Endothelial cell of umbilical vein (primary cell): Measurements from ENCODE around the gene SEC61G. TPM values are rescaled to one million over a fixed set of nuclear protein-coding genes. Genes with fewer than 3 reads are reported as not detected.
A peak's percentile ranks its signal among the peaks of the same experiment; 100 is the strongest.

Source experiments
- BruUV-seq: library from RNA; stranded (reverse); fragments of 400-500 nt; replicated peaks from 2 replicates; lab custom pipeline; 2021; lab: Mats Ljungman, UMichigan
- CTCF ChIA-PET: fragments of 300-600, 350-600 bp; sonication (Branson Sonifier 250); formaldehyde crosslinking; loops from one replicate; lab custom pipeline; 2021; ENCODE audit warnings: antibody characterized with exemption, inconsistent platforms; lab: Charles Lee
- POLR2A ChIA-PET: fragments of 300-600, 350-600 bp; sonication (Branson Sonifier 250); formaldehyde crosslinking; loops from one replicate; lab custom pipeline; 2021; ENCODE audit warnings: antibody characterized with exemption, inconsistent platforms; lab: Charles Lee
- DNase-seq: peaks from one replicate; pipeline ENCODE4 v3.0.0-alpha.2; 2011; ENCODE audit warnings: low read depth, low spot score
- FAIRE-seq: peaks from 2 replicates; lab custom pipeline; 2011; peaks lifted over from hg19 to GRCh38; lab: Jason Lieb, UNC
- H2AFZ ChIP-seq: 2 replicates; pipeline ENCODE4 v1.6.0; 2012; ENCODE audit warnings: low read depth, low read length, control low read depth, inconsistent platforms
- H3K27ac ChIP-seq: 2 replicates; pipeline ENCODE4 v1.5.1; 2011; ENCODE audit warnings: low read depth, mild to moderate bottlenecking, control low read depth, low read length, moderate library complexity; ENCODE audit not compliant: insufficient read depth
- H3K27me3 ChIP-seq, 2 experiments: 2 replicates each; pipeline versions ENCODE4 v1.6.0 to v1.6.1; 2011; ENCODE audit warnings: low read length in 2 of 2, mixed read lengths in 1 of 2; ENCODE audit not compliant: control insufficient read depth in 2 of 2, insufficient read depth in 2 of 2
- H3K36me3 ChIP-seq, 2 experiments: 2 replicates in 1 of 2; 3 replicates in 1 of 2; pipeline ENCODE4 v1.5.1; 2011; ENCODE audit warnings: low read length in 2 of 2, mild to moderate bottlenecking in 1 of 2, moderate library complexity in 1 of 2; ENCODE audit not compliant: control insufficient read depth in 2 of 2, insufficient read depth in 2 of 2; ENCODE audit errors: extremely low read depth in 1 of 2
- H3K4me1 ChIP-seq: 3 replicates; pipeline ENCODE4 v1.5.1; 2011; ENCODE audit warnings: mild to moderate bottlenecking, low read length; ENCODE audit not compliant: control insufficient read depth, insufficient read depth; ENCODE audit errors: extremely low read depth
- H3K4me2 ChIP-seq: 2 replicates; pipeline ENCODE4 v1.6.1; 2011; ENCODE audit warnings: low read length, control low read depth, mixed read lengths; ENCODE audit not compliant: insufficient read depth
- H3K4me3 ChIP-seq, 3 experiments: fragments of 200-600 bp in 1 of 3; sonication (generic), shearing (Covaris generic) in 1 of 3; replicated peaks in 1 of 3; 2 replicates each; pipeline ENCODE4 v1.5.1; 2011 to 2016; ENCODE audit warnings: control low read depth in 3 of 3, low read length in 3 of 3, mild to moderate bottlenecking in 2 of 3, inconsistent platforms in 1 of 3, low read depth in 1 of 3, moderate library complexity in 1 of 3; ENCODE audit not compliant: insufficient read depth in 1 of 3
- H3K79me2 ChIP-seq: 2 replicates; pipeline ENCODE4 v1.6.0; 2012; ENCODE audit warnings: low read length, inconsistent platforms; ENCODE audit not compliant: control insufficient read depth, insufficient read depth
- H3K9ac ChIP-seq: replicated peaks from 2 replicates; pipeline ENCODE3; 2011; ENCODE audit warnings: low read length, control low read depth; ENCODE audit not compliant: insufficient read depth; ENCODE audit errors: extremely low read depth
- H3K9me1 ChIP-seq: replicated peaks from 3 replicates; pipeline ENCODE4 v1.6.0; 2011; ENCODE audit warnings: mild to moderate bottlenecking, low read length; ENCODE audit not compliant: control insufficient read depth, insufficient read depth; ENCODE audit errors: extremely low read depth
- H3K9me3 ChIP-seq: replicated peaks from 2 replicates; pipeline ENCODE4 v1.5.1; 2012; ENCODE audit warnings: low read length, inconsistent platforms; ENCODE audit not compliant: control insufficient read depth, insufficient read depth
- H4K20me1 ChIP-seq: replicated peaks from 2 replicates; pipeline ENCODE3; 2011; ENCODE audit warnings: mild to moderate bottlenecking, low read length; ENCODE audit not compliant: control insufficient read depth, insufficient read depth; ENCODE audit errors: extremely low read depth
- CTCF ChIP-seq, 2 donors: IDR thresholded peaks; 1 replicate in 1 of 2; 2 replicates in 1 of 2; pipeline ENCODE4 v1.5.1; 2011; ENCODE audit warnings: low read length in 2 of 2, mild to moderate bottlenecking in 2 of 2, moderate library complexity in 2 of 2, control low read depth in 1 of 2, inconsistent platforms in 1 of 2, low read depth in 1 of 2; ENCODE audit not compliant: insufficient read depth in 1 of 2; ENCODE audit errors: extremely low read depth in 1 of 2
- EZH2 ChIP-seq: IDR thresholded peaks from 2 replicates; pipeline ENCODE4 v1.6.1; 2012; ENCODE audit warnings: borderline replicate concordance, low read depth, mild to moderate bottlenecking, moderate library complexity, low read length, inconsistent platforms; ENCODE audit not compliant: severe bottlenecking
- FOS ChIP-seq: IDR thresholded peaks from 2 replicates; pipeline ENCODE4 v1.6.1; 2011; ENCODE audit warnings: mild to moderate bottlenecking, low read length, moderate library complexity, borderline replicate concordance; ENCODE audit not compliant: insufficient read depth
- GATA2 ChIP-seq: IDR thresholded peaks from 2 replicates; pipeline ENCODE4 v1.7.0; 2011; ENCODE audit warnings: low read depth, mild to moderate bottlenecking, moderate library complexity, mixed read lengths, low read length; ENCODE audit not compliant: insufficient read length, insufficient read depth
- JUN ChIP-seq: IDR thresholded peaks from 2 replicates; pipeline ENCODE4 v1.6.1; 2011; ENCODE audit warnings: borderline replicate concordance, low read depth; ENCODE audit not compliant: insufficient read length, insufficient read depth
- MAX ChIP-seq: IDR thresholded peaks from 2 replicates; pipeline ENCODE4 v1.6.1; 2011; ENCODE audit not compliant: insufficient read depth, insufficient read length
- MYC ChIP-seq: IDR thresholded peaks from one replicate; pipeline ENCODE4 v1.6.1; 2011; ENCODE audit warnings: mild to moderate bottlenecking, low read depth, low read length
- POLR2A ChIP-seq: IDR thresholded peaks from 2 replicates; pipeline ENCODE4 v1.6.1; 2012; ENCODE audit warnings: low read depth, mild to moderate bottlenecking, control low read depth, low read length
- POLR2AphosphoS5 ChIP-seq: IDR thresholded peaks from 2 replicates; pipeline ENCODE4 v1.6.1; 2012; ENCODE audit warnings: low read depth, mild to moderate bottlenecking, control low read depth, low read length, moderate library complexity; ENCODE audit not compliant: insufficient read depth
- dilution Hi-C: fragments of 300-500 bp; cut with MboI; formaldehyde crosslinking; loops from one replicate; pipeline ENCODE4 v1.15.0; 2019; ENCODE audit warnings: low sequenced_read_pairs; ENCODE audit not compliant: extremely low pct_ligation_motif_present
- intact Hi-C: fragments of 100-400 bp; cut with micrococcal nuclease; formaldehyde crosslinking; loops from one replicate; pipeline ENCODE4 v1.10.0; 2022
- polyA plus RNA-seq, 4 experiments: library from polyadenylated mRNA; depleted of rRNA in 3 of 4; stranded (reverse) in 3 of 4; unstranded in 1 of 4; fragments of >200 nt; gene quantifications; 2 replicates each; pipeline versions ENCODE4 v1.2.1 to v1.2.3, GENCODE V29; 2011 to 2012; ENCODE audit warnings: missing spikeins in 1 of 4
- total RNA-seq: library from RNA; stranded (reverse); gene quantifications from 2 replicates; pipeline ENCODE4 v1.2.3, GENCODE V29; 2021

Gene SEC61G
- total and polyA plus RNA-seq, 2 donors (not counting 3 experiments of a cell fraction or from before 2014, with no cell fraction given) = 201 to 401 TPM

GRCh38 chr7:54757711-54758110 is 1.3 kb downstream of the SEC61G start:
- ChIA-PET POLR2A (no interaction called here), CTCF (no interaction called here)
- TF ChIP-seq GATA2 (no peak), CTCF (IDR thresholded peaks at IDR 0.05; ENCODE audit: extremely low read depth in 1 of 2, insufficient read depth in 1 of 2, low read depth in 1 of 2, low read length in 2 of 2) (no peak), MAX (no peak), POLR2A (no peak), JUN (no peak), FOS (no peak), POLR2AphosphoS5 (no peak), EZH2 (no peak), MYC (no peak)
- BruUV-seq = no TSS peak
- Histone ChIP-seq H2AFZ (no peak overlapping the region), H3K79me2 (peaks cover 57% of the 10 kb centered on the region), H3K9me3 (no peaks in the 10 kb centered on the region), H3K36me3 (peaks cover 0 to 6% of the 10 kb centered on the region in 2 experiments), H3K9me1 (no peaks in the 10 kb centered on the region), H3K27ac (peak overlapping the region; percentile 69), H4K20me1 (peaks cover 9% of the 10 kb centered on the region), H3K27me3 (no peaks in the 10 kb centered on the region), H3K4me1 (peaks cover 20% of the 10 kb centered on the region), H3K9ac (peak overlapping the region; percentile 88), H3K4me2 (peak overlapping the region; percentile 99), H3K4me3 (peak overlapping the region; percentile 86 to 94 (median 89))
- intact Hi-C loops (loop anchor here (2.0 kb wide), 1 partner anchor 609 kb away; no protein-coding TSS in a partner anchor), dilution Hi-C loops (no loop called here)
- no peak for FAIRE-seq
- no peak for DNase-seq
